ENCODE results near the gene PMPCA. TPM values are rescaled to one million over a fixed set of nuclear protein-coding genes. Genes with fewer than 3 reads are reported as not detected.
"Not testable (repeated sequence)": the region's sequence is repeated elsewhere in the genome, so short reads cannot be mapped to it uniquely, and the experiment has no call there.

The PMPCA gene
- total and polyA plus RNA-seq, 2 of the 13 experiments (the other 11 are each of a cell fraction or from before 2014, with no cell fraction given), result 70.2 to 88.4 TPM

- TF ChIP-seq SIX1 (CRISPR knock-in tag; IDR thresholded peaks at IDR 0.05; ENCODE audit: borderline replicate concordance) (no peak), ZNF274 (CRISPR knock-in tag; IDR thresholded peaks at IDR 0.05) (no peak), TCF7L2 (IDR thresholded peaks at IDR 0.05; ENCODE audit: low read depth, low read length) (no peak)
- TF ChIP-seq, protein P1, sequence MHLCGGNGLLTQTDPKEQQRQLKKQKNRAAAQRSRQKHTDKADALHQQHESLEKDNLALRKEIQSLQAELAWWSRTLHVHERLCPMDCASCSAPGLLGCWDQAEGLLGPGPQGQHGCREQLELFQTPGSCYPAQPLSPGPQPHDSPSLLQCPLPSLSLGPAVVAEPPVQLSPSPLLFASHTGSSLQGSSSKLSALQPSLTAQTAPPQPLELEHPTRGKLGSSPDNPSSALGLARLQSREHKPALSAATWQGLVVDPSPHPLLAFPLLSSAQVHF (CRISPR knock-in tag; IDR thresholded peaks at IDR 0.05), result no peak
- TF ChIP-seq, protein P2, sequence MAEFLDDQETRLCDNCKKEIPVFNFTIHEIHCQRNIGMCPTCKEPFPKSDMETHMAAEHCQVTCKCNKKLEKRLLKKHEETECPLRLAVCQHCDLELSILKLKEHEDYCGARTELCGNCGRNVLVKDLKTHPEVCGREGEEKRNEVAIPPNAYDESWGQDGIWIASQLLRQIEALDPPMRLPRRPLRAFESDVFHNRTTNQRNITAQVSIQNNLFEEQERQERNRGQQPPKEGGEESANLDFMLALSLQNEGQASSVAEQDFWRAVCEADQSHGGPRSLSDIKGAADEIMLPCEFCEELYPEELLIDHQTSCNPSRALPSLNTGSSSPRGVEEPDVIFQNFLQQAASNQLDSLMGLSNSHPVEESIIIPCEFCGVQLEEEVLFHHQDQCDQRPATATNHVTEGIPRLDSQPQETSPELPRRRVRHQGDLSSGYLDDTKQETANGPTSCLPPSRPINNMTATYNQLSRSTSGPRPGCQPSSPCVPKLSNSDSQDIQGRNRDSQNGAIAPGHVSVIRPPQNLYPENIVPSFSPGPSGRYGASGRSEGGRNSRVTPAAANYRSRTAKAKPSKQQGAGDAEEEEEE (CRISPR knock-in tag; IDR thresholded peaks at IDR 0.05; ENCODE audit: borderline replicate concordance), result no peak
These were observed 14.4 kb downstream of the PMPCA start (continued) for GRCh38 chr9:136424750-136425362.

GRCh38 chr9:136425367-136425766, 14.9 kb downstream of the PMPCA start:
- H3K4me1 ChIP-seq (ENCODE audit: insufficient read depth, low read length); ATAC-seq; H3K27me3 ChIP-seq (ENCODE audit: control insufficient read depth in 1 of 2, insufficient read depth in 2 of 2, low read length in 2 of 2); H3K27ac ChIP-seq (ENCODE audit: extremely low read length, insufficient read depth, low read length); H3K79me2 ChIP-seq (ENCODE audit: insufficient read depth, low read length); H4K20me1 ChIP-seq (ENCODE audit: insufficient read depth, low read length); H3K4me3 ChIP-seq (replicated peaks in 1 of 3; ENCODE audit: insufficient read depth in 1 of 3, low read depth in 2 of 3, low read length in 3 of 3); in situ Hi-C loops (cut with HindIII; ENCODE audit: extremely low pct_ligation_motif_present, low pct_unique_long_range_greater_than_20kb); H3K9ac ChIP-seq (ENCODE audit: insufficient read depth, low read depth, low read length); BruUV-seq (replicated peaks); CTCF ChIA-PET (ENCODE audit: low intra/inter-chr PET ratio, low total read pairs); POLR2A ChIA-PET; intact Hi-C loops (cut with micrococcal nuclease; ENCODE audit: unreplicated experiment); FAIRE-seq; H3K9me3 ChIP-seq (ENCODE audit: low read length); H3K4me2 ChIP-seq (ENCODE audit: low read depth, low read length); H2AFZ ChIP-seq (ENCODE audit: low read length); DNase-seq (ENCODE audit: low spot score): not testable (repeated sequence)
- H3K36me3 ChIP-seq (replicated peaks in 1 of 2; ENCODE audit: control insufficient read depth in 1 of 2, insufficient read depth in 2 of 2, low read length in 2 of 2), result peaks cover 19 to 37% of the 10 kb centered on the region in 2 experiments; a peak in 4 of 5 replicates
- 93% methylated on average over 7 of the region's 7 CpGs for WGBS (ENCODE audit: low lambda C conversion rate)

Measured in HepG2 (cell line).